Astrocyte (in vitro differentiated cells and primary cell): ENCODE measurements around the gene GMDS. TPM values are rescaled to one million over a fixed set of nuclear protein-coding genes. Genes with fewer than 3 reads are reported as not detected.

Source experiments
- DNase-seq: peaks from one replicate; pipeline ENCODE4 v3.0.0-alpha.2; 2010; ENCODE audit warnings: low read depth
- FAIRE-seq: peaks from 2 replicates; lab custom pipeline; 2011; peaks lifted over from hg19 to GRCh38; lab: Jason Lieb, UNC
- H2AFZ ChIP-seq: 2 replicates; pipeline ENCODE4 v1.6.0; 2012; ENCODE audit warnings: low read depth, low read length, inconsistent platforms
- H3K27ac ChIP-seq: 2 replicates; pipeline ENCODE4 v1.5.1; 2011; ENCODE audit warnings: low read depth, low read length, inconsistent platforms
- H3K27me3 ChIP-seq: 2 replicates; pipeline ENCODE4 v1.6.0; 2011; ENCODE audit warnings: low read length, inconsistent platforms; ENCODE audit not compliant: insufficient read depth
- H3K36me3 ChIP-seq: 2 replicates; pipeline ENCODE4 v1.5.1; 2011; ENCODE audit warnings: low read length, inconsistent platforms; ENCODE audit not compliant: insufficient read depth
- H3K4me1 ChIP-seq: 2 replicates; pipeline ENCODE4 v1.5.1; 2011; ENCODE audit warnings: low read length, inconsistent platforms; ENCODE audit not compliant: insufficient read depth
- H3K4me2 ChIP-seq: 2 replicates; pipeline ENCODE4 v1.6.0; 2012; ENCODE audit warnings: low read length, inconsistent platforms
- H3K4me3 ChIP-seq: 2 replicates; pipeline ENCODE4 v1.5.1; 2011; ENCODE audit warnings: low read depth, mild to moderate bottlenecking, low read length, inconsistent platforms; ENCODE audit not compliant: insufficient read depth
- H3K79me2 ChIP-seq: 2 replicates; pipeline ENCODE4 v1.6.0; 2012; ENCODE audit warnings: mild to moderate bottlenecking, low read length, inconsistent platforms; ENCODE audit not compliant: insufficient read depth
- H3K9ac ChIP-seq: 2 replicates; pipeline ENCODE4 v1.6.0; 2012; ENCODE audit warnings: mild to moderate bottlenecking, low read length, inconsistent platforms
- H3K9me3 ChIP-seq: 2 replicates; pipeline ENCODE4 v1.5.1; 2012; ENCODE audit warnings: low read depth, mild to moderate bottlenecking, low read length, inconsistent platforms; ENCODE audit not compliant: insufficient read depth
- H4K20me1 ChIP-seq: 2 replicates; pipeline ENCODE4 v1.6.0; 2012; ENCODE audit warnings: low read length, inconsistent platforms; ENCODE audit not compliant: insufficient read depth
- H3K27ac Mint-ChIP-seq: one replicate; pipeline ENCODE4 v1.8.0; 2021; ENCODE audit warnings: mild to moderate bottlenecking, mixed read lengths; ENCODE audit not compliant: unreplicated experiment
- H3K27me3 Mint-ChIP-seq: one replicate; pipeline ENCODE4 v1.8.0; 2021; ENCODE audit warnings: low read depth, mixed read lengths; ENCODE audit not compliant: unreplicated experiment
- H3K36me3 Mint-ChIP-seq: one replicate; pipeline ENCODE4 v1.8.0; 2021; ENCODE audit warnings: low read depth, mixed read lengths; ENCODE audit not compliant: unreplicated experiment
- H3K4me1 Mint-ChIP-seq: one replicate; pipeline ENCODE4 v1.8.0; 2021; ENCODE audit warnings: low read depth, mixed read lengths; ENCODE audit not compliant: unreplicated experiment
- H3K4me3 Mint-ChIP-seq: one replicate; pipeline ENCODE4 v1.8.0; 2021; ENCODE audit warnings: mild to moderate bottlenecking, moderate library complexity, mixed read lengths; ENCODE audit not compliant: unreplicated experiment
- H3K9me3 Mint-ChIP-seq: one replicate; pipeline ENCODE4 v1.8.0; 2021; ENCODE audit warnings: mild to moderate bottlenecking, mixed read lengths; ENCODE audit not compliant: unreplicated experiment
- EZH2 ChIP-seq: IDR thresholded peaks from 2 replicates; pipeline ENCODE4 v1.6.1; 2012; ENCODE audit warnings: mild to moderate bottlenecking, low read length, inconsistent platforms; ENCODE audit not compliant: insufficient read depth
- total RNA-seq: library from RNA; stranded (reverse); gene quantifications from 2 replicates; pipeline ENCODE4 v1.2.1, GENCODE V29; 2021
- TF ChIP-seq, protein P1 (sequence below): IDR thresholded peaks from 2 replicates; pipeline ENCODE4 v1.5.1; 2011; ENCODE audit warnings: low read depth, mild to moderate bottlenecking, inconsistent platforms, low read length, moderate library complexity; ENCODE audit not compliant: insufficient read depth

Gene GMDS
- total RNA-seq, 1 donor from 2014 or later = 9.4 TPM

DNA sequence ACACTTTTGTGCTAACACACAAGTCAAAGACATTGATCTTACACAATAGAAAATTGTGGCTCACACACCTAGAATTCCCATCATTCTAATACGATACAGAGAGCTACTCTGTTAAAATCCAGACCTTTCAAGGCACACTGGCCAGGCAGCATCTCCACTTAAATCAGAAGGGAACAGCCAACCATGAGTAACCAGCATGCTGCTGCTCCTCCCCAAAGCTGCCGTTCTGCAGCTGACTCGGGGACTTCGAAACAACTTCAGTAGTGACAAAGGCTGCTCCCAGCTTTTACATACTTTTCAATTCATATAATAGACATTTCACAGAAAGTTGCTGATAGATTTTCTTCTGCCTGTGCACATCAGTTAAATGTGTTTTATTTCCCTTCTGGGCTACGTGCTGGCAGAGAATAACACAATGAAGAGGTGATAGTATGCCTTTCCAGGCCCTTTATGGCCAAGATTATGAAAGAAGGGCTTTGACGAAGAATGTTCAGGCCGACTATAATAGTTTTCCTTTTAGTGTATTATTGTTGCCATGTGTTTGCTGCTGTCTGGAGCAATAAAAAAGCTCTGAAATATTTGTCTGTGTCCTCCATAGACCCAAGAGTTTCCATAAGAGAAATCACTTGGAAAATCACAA, 159.0 kb downstream of the GMDS start:
- Histone ChIP-seq H3K79me2 (no peaks in the 10 kb centered on the region), H3K9me3 (no peaks in the 10 kb centered on the region), H3K4me2 (no peak overlapping the region), H3K27me3 (no peaks in the 10 kb centered on the region), H3K4me3 (no peak overlapping the region), H3K9ac (no peak overlapping the region), H3K36me3 (no peaks in the 10 kb centered on the region), H4K20me1 (no peaks in the 10 kb centered on the region), H3K4me1 (no peaks in the 10 kb centered on the region), H3K27ac (no peak overlapping the region), H2AFZ (no peak overlapping the region)
- Mint-ChIP-seq H3K27ac (no peak overlapping the region), H3K4me1 (no peaks in the 10 kb centered on the region), H3K36me3 (no peaks in the 10 kb centered on the region), H3K4me3 (no peak overlapping the region), H3K9me3 (no peaks in the 10 kb centered on the region), H3K27me3 (no peaks in the 10 kb centered on the region)
- DNase-seq (no peak), FAIRE-seq (no peak)
- TF ChIP-seq, protein P1, sequence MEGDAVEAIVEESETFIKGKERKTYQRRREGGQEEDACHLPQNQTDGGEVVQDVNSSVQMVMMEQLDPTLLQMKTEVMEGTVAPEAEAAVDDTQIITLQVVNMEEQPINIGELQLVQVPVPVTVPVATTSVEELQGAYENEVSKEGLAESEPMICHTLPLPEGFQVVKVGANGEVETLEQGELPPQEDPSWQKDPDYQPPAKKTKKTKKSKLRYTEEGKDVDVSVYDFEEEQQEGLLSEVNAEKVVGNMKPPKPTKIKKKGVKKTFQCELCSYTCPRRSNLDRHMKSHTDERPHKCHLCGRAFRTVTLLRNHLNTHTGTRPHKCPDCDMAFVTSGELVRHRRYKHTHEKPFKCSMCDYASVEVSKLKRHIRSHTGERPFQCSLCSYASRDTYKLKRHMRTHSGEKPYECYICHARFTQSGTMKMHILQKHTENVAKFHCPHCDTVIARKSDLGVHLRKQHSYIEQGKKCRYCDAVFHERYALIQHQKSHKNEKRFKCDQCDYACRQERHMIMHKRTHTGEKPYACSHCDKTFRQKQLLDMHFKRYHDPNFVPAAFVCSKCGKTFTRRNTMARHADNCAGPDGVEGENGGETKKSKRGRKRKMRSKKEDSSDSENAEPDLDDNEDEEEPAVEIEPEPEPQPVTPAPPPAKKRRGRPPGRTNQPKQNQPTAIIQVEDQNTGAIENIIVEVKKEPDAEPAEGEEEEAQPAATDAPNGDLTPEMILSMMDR = no peak
- no peak for TF ChIP-seq EZH2

DNA sequence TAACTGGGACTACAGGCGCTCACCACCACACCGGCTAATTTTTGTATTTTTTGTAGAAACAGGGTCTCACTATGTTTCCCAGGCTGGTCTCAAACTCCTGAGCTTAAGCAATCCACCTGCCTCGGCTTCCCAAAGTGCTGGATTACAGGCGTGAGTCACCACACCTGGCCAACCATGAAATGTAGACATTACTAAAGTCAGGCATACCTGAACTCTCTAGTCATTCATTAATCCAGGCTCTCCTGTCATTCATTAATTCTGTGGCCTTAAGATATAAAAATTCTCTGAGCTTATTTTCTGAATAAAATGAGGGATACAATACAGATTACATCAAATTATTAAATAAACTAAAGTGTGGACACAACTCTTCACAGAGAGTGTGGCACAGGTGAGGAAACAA, 159.7 kb downstream of the GMDS start:
- H3K4me3 ChIP-seq = no peak overlapping the region
- H3K27me3 ChIP-seq = no peaks in the 10 kb centered on the region
- Mint-ChIP-seq H3K36me3 (no peaks in the 10 kb centered on the region), H3K27me3 (no peaks in the 10 kb centered on the region), H3K27ac (no peak overlapping the region), H3K4me1 (peaks cover 2% of the 10 kb centered on the region), H3K4me3 (no peak overlapping the region), H3K9me3 (no peaks in the 10 kb centered on the region)
- no peak overlapping the region for H3K9ac ChIP-seq
- H3K4me2 ChIP-seq = no peak overlapping the region
- no peak overlapping the region for H2AFZ ChIP-seq
- no peaks in the 10 kb centered on the region for H3K4me1 ChIP-seq
- no peak for DNase-seq
- no peaks in the 10 kb centered on the region for H3K9me3 ChIP-seq
- H3K27ac ChIP-seq = no peak overlapping the region
- H3K36me3 ChIP-seq = no peaks in the 10 kb centered on the region
- FAIRE-seq = no peak
- no peaks in the 10 kb centered on the region for H4K20me1 ChIP-seq
- TF ChIP-seq EZH2 = no peak
- TF ChIP-seq, protein P1 = no peak
- no peaks in the 10 kb centered on the region for H3K79me2 ChIP-seq
